WTC11 (cell line): ENCODE results near the gene KIRREL2. TPM values are rescaled to one million over a fixed set of nuclear protein-coding genes. Genes with fewer than 3 reads are reported as not detected.

ENCODE experiments used
- ATAC-seq: fragments of 200-7000 bp; cut with Tn5 transposase; 2 replicates; pipeline ENCODE4 v1.10.0; 2021; ENCODE audit warnings: mild to moderate bottlenecking, moderate library complexity
- CTCF ChIA-PET: fragments of 300-600 bp; sonication (Branson Sonifier 250); formaldehyde crosslinking; loops from one replicate; lab custom pipeline; 2021; ENCODE audit warnings: antibody characterized with exemption; lab: Charles Lee
- POLR2A ChIA-PET: fragments of 350-600 bp; sonication (Branson Sonifier 250); formaldehyde crosslinking; loops from one replicate; lab custom pipeline; 2021; ENCODE audit warnings: antibody characterized with exemption; lab: Charles Lee
- DNase-seq: peaks from one replicate; pipeline ENCODE4 v3.0.0; 2021; ENCODE audit warnings: low spot score
- H3K27ac Mint-ChIP-seq: 2 replicates; pipeline ENCODE4 v1.8.0; 2021; ENCODE audit warnings: mixed read lengths
- H3K27me3 Mint-ChIP-seq: 2 replicates; pipeline ENCODE4 v1.8.0; 2021; ENCODE audit warnings: low read depth, mild to moderate bottlenecking, moderate library complexity, mixed read lengths
- H3K36me3 Mint-ChIP-seq: 2 replicates; pipeline ENCODE4 v1.8.0; 2021; ENCODE audit warnings: mixed read lengths
- H3K4me1 Mint-ChIP-seq: 2 replicates; pipeline ENCODE4 v1.8.0; 2022; ENCODE audit warnings: mixed read lengths
- H3K4me3 Mint-ChIP-seq: 2 replicates; pipeline ENCODE4 v1.8.0; 2021; ENCODE audit warnings: mild to moderate bottlenecking, moderate library complexity, mixed read lengths
- H3K9me3 Mint-ChIP-seq: 2 replicates; pipeline ENCODE4 v1.8.0; 2021; ENCODE audit warnings: mixed read lengths
- CDX4 ChIP-seq: fragments of 250-450 bp; sonication (Bioruptor Pico); IDR thresholded peaks from 2 replicates; pipeline ENCODE4 v1.9.0; 2021; ENCODE audit warnings: moderate library complexity, mild to moderate bottlenecking, inconsistent platforms, borderline replicate concordance
- EMX1 ChIP-seq: fragments of 250-450 bp; sonication (Bioruptor Pico); IDR thresholded peaks from 2 replicates; pipeline ENCODE4 v1.8.0; 2021; ENCODE audit warnings: mild to moderate bottlenecking
- FOXJ3 ChIP-seq: sonication (generic); formaldehyde crosslinking; IDR thresholded peaks from 2 replicates; pipeline ENCODE4 v1.9.0; 2021; ENCODE audit warnings: missing genetic modification reagents, mild to moderate bottlenecking, borderline replicate concordance
- FOXK1 ChIP-seq: sonication (generic); formaldehyde crosslinking; IDR thresholded peaks from 2 replicates; pipeline ENCODE4 v1.8.0; 2022; ENCODE audit warnings: mild to moderate bottlenecking, moderate library complexity, missing genetic modification reagents
- GABPB1 ChIP-seq: sonication (generic); formaldehyde crosslinking; IDR thresholded peaks from 2 replicates; pipeline ENCODE4 v1.8.1; 2023; ENCODE audit warnings: mild to moderate bottlenecking, missing genetic modification reagents
- GTF2I ChIP-seq: fragments of 250-450 bp; sonication (Bioruptor Pico); conservative IDR thresholded peaks from 2 replicates; pipeline ENCODE4 v1.4.0; 2021; ENCODE audit warnings: mild to moderate bottlenecking
- HMGA2 ChIP-seq: fragments of 250-450 bp; sonication (Bioruptor Pico); IDR thresholded peaks from 2 replicates; pipeline ENCODE4 v1.4.0; 2021; ENCODE audit warnings: mild to moderate bottlenecking, moderate library complexity
- JAZF1 ChIP-seq: fragments of 250-450 bp; sonication (Bioruptor Pico); IDR thresholded peaks from 2 replicates; pipeline ENCODE4 v1.9.0; 2021; ENCODE audit warnings: moderate library complexity, mild to moderate bottlenecking, inconsistent platforms
- OVOL2 ChIP-seq: fragments of 250-450 bp; sonication (Bioruptor Pico); IDR thresholded peaks from 2 replicates; pipeline ENCODE4 v1.9.0; 2021; ENCODE audit warnings: mild to moderate bottlenecking, borderline replicate concordance
- SMAD3 ChIP-seq: sonication (generic); formaldehyde crosslinking; IDR thresholded peaks from 2 replicates; pipeline ENCODE4 v1.8.0; 2022; ENCODE audit warnings: missing genetic modification reagents, mild to moderate bottlenecking, borderline replicate concordance
- SMAD4 ChIP-seq: sonication (generic); formaldehyde crosslinking; IDR thresholded peaks from 2 replicates; pipeline ENCODE4 v1.8.0; 2022; ENCODE audit warnings: mild to moderate bottlenecking, missing genetic modification reagents
- SP1 ChIP-seq: sonication (generic); formaldehyde crosslinking; conservative IDR thresholded peaks from 2 replicates; pipeline ENCODE4 v1.8.1; 2022; ENCODE audit warnings: missing genetic modification reagents
- TEAD1 ChIP-seq: sonication (generic); formaldehyde crosslinking; IDR thresholded peaks from 2 replicates; pipeline ENCODE4 v1.8.0; 2022; ENCODE audit warnings: mild to moderate bottlenecking, missing genetic modification reagents
- ZNF219 ChIP-seq: sonication (generic); formaldehyde crosslinking; IDR thresholded peaks from 2 replicates; pipeline ENCODE4 v1.8.0; 2023; ENCODE audit warnings: missing genetic modification reagents, mild to moderate bottlenecking, borderline replicate concordance
- ZNF317 ChIP-seq: sonication (generic); formaldehyde crosslinking; IDR thresholded peaks from 2 replicates; pipeline ENCODE4 v1.8.1; 2023; ENCODE audit warnings: low read depth, mild to moderate bottlenecking, moderate library complexity, missing genetic modification reagents, borderline replicate concordance
- ZNF416 ChIP-seq: fragments of 250-450 bp; sonication (Bioruptor Pico); IDR thresholded peaks from 2 replicates; pipeline ENCODE4 v1.9.0; 2021; ENCODE audit warnings: mild to moderate bottlenecking, inconsistent platforms
- total RNA-seq: library from RNA; stranded (reverse); gene quantifications from 3 replicates; pipeline ENCODE4 v1.2.3, GENCODE V29; 2021
- TF ChIP-seq, protein P1 (sequence below): fragments of 250-450 bp; sonication (Bioruptor Pico); IDR thresholded peaks from 2 replicates; pipeline ENCODE4 v1.8.0; 2021; ENCODE audit warnings: mild to moderate bottlenecking
- TF ChIP-seq, protein P2 (sequence below): sonication (generic); formaldehyde crosslinking; IDR thresholded peaks from 2 replicates; pipeline ENCODE4 v1.8.1; 2023; ENCODE audit warnings: mild to moderate bottlenecking, missing genetic modification reagents, moderate library complexity
- TF ChIP-seq, protein P3 (sequence below): sonication (generic); formaldehyde crosslinking; IDR thresholded peaks from 2 replicates; pipeline ENCODE4 v1.8.1; 2022; ENCODE audit warnings: low read depth, mild to moderate bottlenecking, moderate library complexity, missing genetic modification reagents, borderline replicate concordance
- TF ChIP-seq, protein P4 (sequence below): fragments of 250-450 bp; sonication (Bioruptor Pico); IDR thresholded peaks from 2 replicates; pipeline ENCODE4 v1.9.0; 2021; ENCODE audit warnings: mild to moderate bottlenecking
- TF ChIP-seq, protein P5 (sequence below): sonication (generic); formaldehyde crosslinking; conservative IDR thresholded peaks from 2 replicates; pipeline ENCODE4 v1.8.1; 2022; ENCODE audit warnings: mild to moderate bottlenecking, missing genetic modification reagents
- TF ChIP-seq, protein P6 (sequence below): fragments of 250-450 bp; sonication (Bioruptor Pico); IDR thresholded peaks from 2 replicates; pipeline ENCODE4 v1.9.0; 2021; ENCODE audit warnings: mild to moderate bottlenecking

The KIRREL2 gene
- total RNA-seq, 1 experiment from 2014 or later, result 4.7 TPM

DNA sequence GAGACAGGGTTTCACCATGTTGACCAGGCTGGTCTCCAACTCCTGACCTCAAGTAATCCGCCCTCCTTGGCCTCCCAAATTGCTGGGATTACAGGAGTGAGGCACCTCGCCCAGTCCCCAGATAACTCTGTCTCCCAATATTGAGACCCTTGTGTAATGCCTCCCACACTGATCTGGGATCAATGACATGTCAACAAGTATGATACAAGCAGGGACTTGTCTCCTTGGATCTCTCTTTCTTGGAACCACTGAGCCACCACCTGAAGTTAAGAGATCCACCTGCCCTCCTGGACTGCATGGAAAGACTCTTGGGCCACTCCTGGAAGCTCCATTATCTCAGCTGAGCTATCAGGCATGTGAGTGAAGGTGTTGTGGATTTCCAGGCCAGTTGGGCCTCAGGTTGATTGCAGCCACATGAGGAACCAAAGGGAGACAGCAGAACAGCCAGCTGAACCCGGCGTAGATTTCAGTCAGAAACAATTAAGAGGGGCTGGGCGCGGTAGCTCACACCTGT is 28.6 kb downstream of the KIRREL2 start (continued):
- no peak for TF ChIP-seq OVOL2 (CRISPR knock-in tag)
- TF ChIP-seq JAZF1 (CRISPR knock-in tag), result no peak
- TF ChIP-seq, protein P1, sequence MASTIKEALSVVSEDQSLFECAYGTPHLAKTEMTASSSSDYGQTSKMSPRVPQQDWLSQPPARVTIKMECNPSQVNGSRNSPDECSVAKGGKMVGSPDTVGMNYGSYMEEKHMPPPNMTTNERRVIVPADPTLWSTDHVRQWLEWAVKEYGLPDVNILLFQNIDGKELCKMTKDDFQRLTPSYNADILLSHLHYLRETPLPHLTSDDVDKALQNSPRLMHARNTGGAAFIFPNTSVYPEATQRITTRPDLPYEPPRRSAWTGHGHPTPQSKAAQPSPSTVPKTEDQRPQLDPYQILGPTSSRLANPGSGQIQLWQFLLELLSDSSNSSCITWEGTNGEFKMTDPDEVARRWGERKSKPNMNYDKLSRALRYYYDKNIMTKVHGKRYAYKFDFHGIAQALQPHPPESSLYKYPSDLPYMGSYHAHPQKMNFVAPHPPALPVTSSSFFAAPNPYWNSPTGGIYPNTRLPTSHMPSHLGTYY (CRISPR knock-in tag), result no peak
- TF ChIP-seq EMX1 (CRISPR knock-in tag), result no peak

- no peak for ATAC-seq
- Mint-ChIP-seq H3K9me3 (no peaks in the 10 kb centered on the region), H3K27ac (no peak overlapping the region), H3K36me3 (peaks cover 34% of the 10 kb centered on the region), H3K4me3 (no peak overlapping the region), H3K4me1 (no peaks in the 10 kb centered on the region), H3K27me3 (no peaks in the 10 kb centered on the region; the same call in 1 of the 2 replicates)
- CTCF ChIA-PET, result no interaction called here
- TF ChIP-seq, protein P2, sequence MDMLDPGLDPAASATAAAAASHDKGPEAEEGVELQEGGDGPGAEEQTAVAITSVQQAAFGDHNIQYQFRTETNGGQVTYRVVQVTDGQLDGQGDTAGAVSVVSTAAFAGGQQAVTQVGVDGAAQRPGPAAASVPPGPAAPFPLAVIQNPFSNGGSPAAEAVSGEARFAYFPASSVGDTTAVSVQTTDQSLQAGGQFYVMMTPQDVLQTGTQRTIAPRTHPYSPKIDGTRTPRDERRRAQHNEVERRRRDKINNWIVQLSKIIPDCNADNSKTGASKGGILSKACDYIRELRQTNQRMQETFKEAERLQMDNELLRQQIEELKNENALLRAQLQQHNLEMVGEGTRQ, result no peak
- no peak for TF ChIP-seq ZNF219 (CRISPR knock-in tag)
- no peak for TF ChIP-seq CDX4 (CRISPR knock-in tag)
- TF ChIP-seq, protein P3, sequence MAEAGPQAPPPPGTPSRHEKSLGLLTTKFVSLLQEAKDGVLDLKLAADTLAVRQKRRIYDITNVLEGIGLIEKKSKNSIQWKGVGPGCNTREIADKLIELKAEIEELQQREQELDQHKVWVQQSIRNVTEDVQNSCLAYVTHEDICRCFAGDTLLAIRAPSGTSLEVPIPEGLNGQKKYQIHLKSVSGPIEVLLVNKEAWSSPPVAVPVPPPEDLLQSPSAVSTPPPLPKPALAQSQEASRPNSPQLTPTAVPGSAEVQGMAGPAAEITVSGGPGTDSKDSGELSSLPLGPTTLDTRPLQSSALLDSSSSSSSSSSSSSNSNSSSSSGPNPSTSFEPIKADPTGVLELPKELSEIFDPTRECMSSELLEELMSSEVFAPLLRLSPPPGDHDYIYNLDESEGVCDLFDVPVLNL, result no peak
- TF ChIP-seq SMAD3 (CRISPR knock-in tag), result no peak
- TF ChIP-seq ZNF416 (CRISPR knock-in tag), result no peak
- no peak for TF ChIP-seq GTF2I (CRISPR knock-in tag)
- no peak for TF ChIP-seq HMGA2 (CRISPR knock-in tag)
- TF ChIP-seq, protein P4, sequence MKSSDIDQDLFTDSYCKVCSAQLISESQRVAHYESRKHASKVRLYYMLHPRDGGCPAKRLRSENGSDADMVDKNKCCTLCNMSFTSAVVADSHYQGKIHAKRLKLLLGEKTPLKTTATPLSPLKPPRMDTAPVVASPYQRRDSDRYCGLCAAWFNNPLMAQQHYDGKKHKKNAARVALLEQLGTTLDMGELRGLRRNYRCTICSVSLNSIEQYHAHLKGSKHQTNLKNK (CRISPR knock-in tag), result no peak
- TF ChIP-seq TEAD1, result no peak
- no peak for TF ChIP-seq FOXJ3 (CRISPR knock-in tag)
- no peak for TF ChIP-seq ZNF317 (CRISPR knock-in tag)
- TF ChIP-seq SP1 (CRISPR knock-in tag), result no peak
- TF ChIP-seq, protein P5, sequence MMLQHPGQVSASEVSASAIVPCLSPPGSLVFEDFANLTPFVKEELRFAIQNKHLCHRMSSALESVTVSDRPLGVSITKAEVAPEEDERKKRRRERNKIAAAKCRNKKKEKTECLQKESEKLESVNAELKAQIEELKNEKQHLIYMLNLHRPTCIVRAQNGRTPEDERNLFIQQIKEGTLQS (CRISPR knock-in tag), result no peak
- TF ChIP-seq SMAD4, result no peak
- TF ChIP-seq GABPB1 (CRISPR knock-in tag), result no peak
- TF ChIP-seq, protein P6, sequence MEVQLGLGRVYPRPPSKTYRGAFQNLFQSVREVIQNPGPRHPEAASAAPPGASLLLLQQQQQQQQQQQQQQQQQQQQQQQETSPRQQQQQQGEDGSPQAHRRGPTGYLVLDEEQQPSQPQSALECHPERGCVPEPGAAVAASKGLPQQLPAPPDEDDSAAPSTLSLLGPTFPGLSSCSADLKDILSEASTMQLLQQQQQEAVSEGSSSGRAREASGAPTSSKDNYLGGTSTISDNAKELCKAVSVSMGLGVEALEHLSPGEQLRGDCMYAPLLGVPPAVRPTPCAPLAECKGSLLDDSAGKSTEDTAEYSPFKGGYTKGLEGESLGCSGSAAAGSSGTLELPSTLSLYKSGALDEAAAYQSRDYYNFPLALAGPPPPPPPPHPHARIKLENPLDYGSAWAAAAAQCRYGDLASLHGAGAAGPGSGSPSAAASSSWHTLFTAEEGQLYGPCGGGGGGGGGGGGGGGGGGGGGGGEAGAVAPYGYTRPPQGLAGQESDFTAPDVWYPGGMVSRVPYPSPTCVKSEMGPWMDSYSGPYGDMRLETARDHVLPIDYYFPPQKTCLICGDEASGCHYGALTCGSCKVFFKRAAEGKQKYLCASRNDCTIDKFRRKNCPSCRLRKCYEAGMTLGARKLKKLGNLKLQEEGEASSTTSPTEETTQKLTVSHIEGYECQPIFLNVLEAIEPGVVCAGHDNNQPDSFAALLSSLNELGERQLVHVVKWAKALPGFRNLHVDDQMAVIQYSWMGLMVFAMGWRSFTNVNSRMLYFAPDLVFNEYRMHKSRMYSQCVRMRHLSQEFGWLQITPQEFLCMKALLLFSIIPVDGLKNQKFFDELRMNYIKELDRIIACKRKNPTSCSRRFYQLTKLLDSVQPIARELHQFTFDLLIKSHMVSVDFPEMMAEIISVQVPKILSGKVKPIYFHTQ (CRISPR knock-in tag), result no peak
- TF ChIP-seq FOXK1 (CRISPR knock-in tag), result no peak
- no peak for DNase-seq
- POLR2A ChIA-PET, result no interaction called here
Measured at GRCh38 chr19:35885904-35886303, 29.2 kb downstream of the KIRREL2 start.
